ENCODE measurements around the gene ZXDC.

ZXDC gene

DNA sequence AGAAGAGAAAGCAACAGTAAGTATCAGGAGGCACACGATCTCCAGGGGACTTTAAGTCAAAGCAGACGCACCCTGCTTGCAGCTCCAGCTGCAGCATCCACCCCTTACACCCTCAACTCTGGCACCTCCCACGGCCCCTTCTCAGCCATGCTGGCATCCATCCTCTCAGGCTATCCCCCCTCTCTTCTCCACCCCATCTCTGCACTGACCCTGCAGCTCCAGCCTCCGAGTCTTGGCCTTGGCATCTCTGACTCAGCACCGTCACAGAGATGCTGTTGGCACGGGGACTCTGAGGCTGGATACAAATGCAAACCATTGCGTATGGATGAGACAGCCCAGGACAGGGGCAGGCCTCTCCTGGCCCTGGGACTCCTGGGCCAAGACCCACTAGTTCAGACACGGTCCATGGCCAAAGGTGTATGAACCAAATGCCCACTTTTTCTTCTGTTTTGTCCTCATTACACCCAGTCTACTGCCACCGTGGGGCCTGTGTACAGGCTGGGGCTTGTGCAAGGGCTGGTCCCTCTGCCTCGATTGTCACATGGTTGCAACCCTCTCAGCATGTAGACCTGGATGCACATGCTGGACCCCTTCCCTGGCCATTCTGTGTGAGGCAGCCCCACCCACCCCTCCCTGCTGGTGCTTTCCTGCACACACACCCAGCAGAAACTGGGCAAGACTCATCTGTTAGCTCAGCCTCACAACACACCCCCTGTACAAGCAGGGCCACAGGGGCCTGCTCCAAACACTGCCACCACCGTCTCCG, 18.7 kb upstream of the ZXDC start:
- no peak overlapping the region for H3K4me3 ChIP-seq (ENCODE audit: low read depth, low read length)
- DNase-seq, result no peak
- no peaks in the 10 kb centered on the region for H3K9me3 ChIP-seq (ENCODE audit: severe bottlenecking)
- peak overlapping the region; percentile 90 for H3K27ac ChIP-seq
- H3K36me3 ChIP-seq, result no peaks in the 10 kb centered on the region
- H3K27me3 ChIP-seq (ENCODE audit: insufficient read depth, low read depth, severe bottlenecking), result no peaks in the 10 kb centered on the region
- TF ChIP-seq, protein P1, sequence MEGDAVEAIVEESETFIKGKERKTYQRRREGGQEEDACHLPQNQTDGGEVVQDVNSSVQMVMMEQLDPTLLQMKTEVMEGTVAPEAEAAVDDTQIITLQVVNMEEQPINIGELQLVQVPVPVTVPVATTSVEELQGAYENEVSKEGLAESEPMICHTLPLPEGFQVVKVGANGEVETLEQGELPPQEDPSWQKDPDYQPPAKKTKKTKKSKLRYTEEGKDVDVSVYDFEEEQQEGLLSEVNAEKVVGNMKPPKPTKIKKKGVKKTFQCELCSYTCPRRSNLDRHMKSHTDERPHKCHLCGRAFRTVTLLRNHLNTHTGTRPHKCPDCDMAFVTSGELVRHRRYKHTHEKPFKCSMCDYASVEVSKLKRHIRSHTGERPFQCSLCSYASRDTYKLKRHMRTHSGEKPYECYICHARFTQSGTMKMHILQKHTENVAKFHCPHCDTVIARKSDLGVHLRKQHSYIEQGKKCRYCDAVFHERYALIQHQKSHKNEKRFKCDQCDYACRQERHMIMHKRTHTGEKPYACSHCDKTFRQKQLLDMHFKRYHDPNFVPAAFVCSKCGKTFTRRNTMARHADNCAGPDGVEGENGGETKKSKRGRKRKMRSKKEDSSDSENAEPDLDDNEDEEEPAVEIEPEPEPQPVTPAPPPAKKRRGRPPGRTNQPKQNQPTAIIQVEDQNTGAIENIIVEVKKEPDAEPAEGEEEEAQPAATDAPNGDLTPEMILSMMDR (IDR thresholded peaks at IDR 0.05; ENCODE audit: low read depth, low read length), result no peak

GRCh38 chr3:126493739-126494138, 18.0 kb upstream of the ZXDC start:
- no peaks in the 10 kb centered on the region for H3K36me3 ChIP-seq
- no peaks in the 10 kb centered on the region for H3K9me3 ChIP-seq (ENCODE audit: severe bottlenecking)
- peak overlapping the region; percentile 90 for H3K27ac ChIP-seq
- no peak overlapping the region for H3K4me3 ChIP-seq (ENCODE audit: low read depth, low read length)
- TF ChIP-seq, protein P1 (IDR thresholded peaks at IDR 0.05; ENCODE audit: low read depth, low read length), result no peak
- peak; percentile 49 for DNase-seq
- H3K27me3 ChIP-seq (ENCODE audit: insufficient read depth, low read depth, severe bottlenecking), result no peaks in the 10 kb centered on the region

GRCh38 chr3:126493051-126493450, 17.4 kb upstream of the ZXDC start:
- Histone ChIP-seq H3K4me3 (ENCODE audit: low read depth, low read length) (no peak overlapping the region), H3K27me3 (ENCODE audit: insufficient read depth, low read depth, severe bottlenecking) (no peaks in the 10 kb centered on the region), H3K27ac (peak overlapping the region; percentile 90), H3K36me3 (no peaks in the 10 kb centered on the region), H3K9me3 (ENCODE audit: severe bottlenecking) (no peaks in the 10 kb centered on the region)
- no peak for DNase-seq
- TF ChIP-seq, protein P1 (IDR thresholded peaks at IDR 0.05; ENCODE audit: low read depth, low read length), result no peak

GRCh38 chr3:126491221-126492013, 15.7 kb upstream of the ZXDC start:
- Histone ChIP-seq H3K4me3 (ENCODE audit: low read depth, low read length) (no peak overlapping the region), H3K27me3 (ENCODE audit: insufficient read depth, low read depth, severe bottlenecking) (no peaks in the 10 kb centered on the region), H3K9me3 (ENCODE audit: severe bottlenecking) (no peaks in the 10 kb centered on the region), H3K36me3 (no peaks in the 10 kb centered on the region), H3K27ac (peak overlapping the region; percentile 90)
- DNase-seq, result no peak
- TF ChIP-seq, protein P1 (IDR thresholded peaks at IDR 0.05; ENCODE audit: low read depth, low read length), result no peak

DNA sequence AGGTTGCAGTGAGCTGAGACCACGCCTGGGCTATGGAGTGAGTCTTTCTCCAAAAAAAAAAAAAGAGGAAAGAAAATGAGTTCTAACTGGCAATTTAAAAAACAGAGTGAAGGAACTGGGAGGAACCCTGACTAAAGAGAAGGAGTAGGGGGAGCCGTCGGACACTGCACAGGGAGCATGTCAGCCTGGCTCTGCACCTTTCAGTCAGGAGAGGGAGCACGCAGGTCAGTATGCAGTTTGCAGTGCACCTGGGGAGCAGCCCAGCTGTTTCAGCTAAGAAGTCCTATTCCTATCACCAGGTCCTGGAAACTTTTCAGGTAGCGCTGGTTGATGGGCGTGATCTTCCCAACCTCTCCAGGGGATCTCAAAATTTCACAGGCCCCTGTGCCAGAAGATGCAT, 14.9 kb upstream of the ZXDC start:
- no peaks in the 10 kb centered on the region for H3K27me3 ChIP-seq (ENCODE audit: insufficient read depth, low read depth, severe bottlenecking)
- TF ChIP-seq, protein P1 (IDR thresholded peaks at IDR 0.05; ENCODE audit: low read depth, low read length), result peak; percentile 79
- H3K4me3 ChIP-seq (ENCODE audit: low read depth, low read length), result no peak overlapping the region
- no peaks in the 10 kb centered on the region for H3K9me3 ChIP-seq (ENCODE audit: severe bottlenecking)
- H3K27ac ChIP-seq, result peak overlapping the region; percentile 90
- DNase-seq, result peak; percentile 71
- no peaks in the 10 kb centered on the region for H3K36me3 ChIP-seq
